HG02759 (cell line): ENCODE measurements around the gene PSAT1.

ENCODE experiments used
- ATAC-seq: cut with Tn5 transposase; IDR thresholded peaks from one replicate; pipeline ENCODE4 v1.9.1; 2021; ENCODE audit warnings: mild to moderate bottlenecking, moderate library complexity; ENCODE audit not compliant: unreplicated experiment

PSAT1 gene

DNA sequence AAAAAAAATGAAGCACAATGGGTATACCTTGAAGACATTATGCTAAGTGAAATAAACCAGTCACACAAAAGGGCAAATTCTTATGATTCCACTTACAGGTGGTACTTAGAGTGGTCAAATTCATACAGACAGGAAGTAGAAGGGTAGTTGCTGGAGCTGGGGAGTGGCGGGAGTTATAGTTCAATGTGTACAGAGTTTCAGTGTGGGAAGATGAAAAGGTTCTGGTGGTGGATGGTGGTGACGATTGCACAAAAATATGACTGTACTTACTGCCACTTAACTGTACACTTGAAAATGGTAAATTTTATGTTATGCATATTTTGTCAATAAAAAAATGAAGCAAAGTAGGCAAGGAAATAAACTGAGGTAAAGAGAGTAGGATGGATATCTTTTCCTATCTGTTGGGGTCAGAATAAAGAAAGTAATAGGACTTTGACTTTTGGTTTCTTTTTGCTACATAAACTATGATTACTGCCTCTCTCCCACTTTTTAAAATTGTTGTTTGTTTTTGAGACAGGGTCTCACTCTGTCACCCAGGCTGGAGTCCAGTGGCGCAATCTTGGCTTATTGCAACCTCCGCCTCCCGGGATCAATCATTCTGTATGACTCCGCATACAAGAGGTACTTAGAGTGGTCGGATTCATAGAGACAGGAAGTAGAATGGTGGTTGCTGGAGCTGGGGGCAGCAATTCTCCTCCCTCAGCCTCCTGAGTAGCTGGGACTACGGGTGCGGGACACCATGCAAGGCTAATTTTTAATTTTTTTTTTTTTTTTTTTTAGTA lies 4.0 kb upstream of the PSAT1 start:
- no peak for ATAC-seq

DNA sequence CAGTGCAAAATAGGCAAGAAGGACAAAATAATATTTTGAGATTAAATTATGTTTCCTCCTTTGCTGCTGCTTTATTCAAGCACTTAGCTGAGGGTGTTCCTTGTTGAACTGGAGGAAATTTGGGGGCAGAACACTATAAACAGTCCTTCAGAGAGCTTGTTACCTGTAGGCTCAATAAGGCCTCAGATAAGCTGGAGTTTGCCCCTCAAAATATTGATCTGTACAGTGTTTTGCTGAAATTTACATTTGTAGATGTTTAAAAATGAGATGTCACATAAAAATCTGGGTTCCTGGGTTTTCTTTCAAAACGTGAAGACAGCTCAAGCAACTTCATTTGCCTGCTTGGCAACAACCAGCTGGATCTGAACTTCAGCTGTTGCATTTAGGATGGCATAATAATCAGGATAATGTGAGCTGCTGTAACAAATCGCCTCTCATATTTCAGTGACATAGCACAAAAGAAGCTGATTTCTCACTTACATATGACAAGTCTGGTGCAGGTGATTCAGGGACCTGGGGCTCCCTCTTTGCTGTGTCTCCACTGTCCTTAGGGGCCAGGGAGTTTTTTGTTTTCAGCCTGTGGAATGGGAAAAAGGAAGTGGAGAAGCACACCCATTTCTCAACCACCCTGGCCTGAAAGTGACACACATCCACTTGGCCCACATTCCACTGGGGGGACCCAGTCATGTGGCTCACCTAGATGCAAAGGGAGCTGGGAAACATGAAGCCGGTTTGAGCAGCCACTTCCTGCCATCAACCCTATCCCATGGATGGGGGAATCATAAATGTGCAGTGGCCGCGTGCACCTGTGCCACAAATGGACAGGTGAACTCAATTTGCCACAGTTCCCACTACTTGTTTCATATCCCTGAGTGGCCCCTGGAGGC lies 2.4 kb upstream of the PSAT1 start:
- no peak for ATAC-seq

DNA sequence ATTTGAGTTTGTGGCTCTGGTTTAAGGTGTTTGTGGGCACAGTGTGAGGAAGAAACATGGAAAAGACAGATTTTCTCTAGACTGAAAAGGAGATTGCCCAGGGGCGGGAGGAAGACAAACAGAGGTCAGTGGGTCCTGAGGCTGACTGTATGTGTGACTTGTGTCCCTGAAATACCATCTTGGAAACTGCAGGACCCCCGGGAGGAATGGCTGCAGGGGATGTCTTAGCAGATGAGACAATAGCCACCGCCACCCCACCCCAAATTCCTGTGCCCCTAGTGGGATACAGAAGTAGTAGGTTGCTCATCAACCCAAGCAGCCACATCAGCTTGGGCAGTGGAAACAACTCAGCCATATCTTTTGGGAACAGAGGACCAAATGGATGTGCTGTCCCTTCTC lies 1.7 kb upstream of the PSAT1 start:
- no peak for ATAC-seq

DNA sequence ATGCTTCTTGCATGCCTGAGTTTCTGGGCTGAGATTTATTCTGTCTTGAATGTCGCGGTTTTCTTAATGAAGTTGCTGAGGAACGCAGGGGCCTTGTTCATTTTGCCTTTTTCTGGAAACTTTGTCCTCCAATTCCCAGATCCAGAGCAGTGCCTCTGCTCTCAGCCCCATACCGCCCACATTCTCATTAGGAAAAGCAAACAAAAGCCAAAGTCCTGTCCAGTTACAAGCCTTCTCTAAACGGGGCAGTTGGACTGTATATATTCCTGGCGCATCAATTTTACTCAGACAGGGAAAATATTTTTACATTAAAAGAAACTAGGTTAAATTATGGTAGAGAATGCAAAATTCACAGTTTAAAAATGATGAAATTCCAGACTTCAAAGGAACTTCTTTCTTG lies 1.2 kb upstream of the PSAT1 start:
- no peak for ATAC-seq

DNA sequence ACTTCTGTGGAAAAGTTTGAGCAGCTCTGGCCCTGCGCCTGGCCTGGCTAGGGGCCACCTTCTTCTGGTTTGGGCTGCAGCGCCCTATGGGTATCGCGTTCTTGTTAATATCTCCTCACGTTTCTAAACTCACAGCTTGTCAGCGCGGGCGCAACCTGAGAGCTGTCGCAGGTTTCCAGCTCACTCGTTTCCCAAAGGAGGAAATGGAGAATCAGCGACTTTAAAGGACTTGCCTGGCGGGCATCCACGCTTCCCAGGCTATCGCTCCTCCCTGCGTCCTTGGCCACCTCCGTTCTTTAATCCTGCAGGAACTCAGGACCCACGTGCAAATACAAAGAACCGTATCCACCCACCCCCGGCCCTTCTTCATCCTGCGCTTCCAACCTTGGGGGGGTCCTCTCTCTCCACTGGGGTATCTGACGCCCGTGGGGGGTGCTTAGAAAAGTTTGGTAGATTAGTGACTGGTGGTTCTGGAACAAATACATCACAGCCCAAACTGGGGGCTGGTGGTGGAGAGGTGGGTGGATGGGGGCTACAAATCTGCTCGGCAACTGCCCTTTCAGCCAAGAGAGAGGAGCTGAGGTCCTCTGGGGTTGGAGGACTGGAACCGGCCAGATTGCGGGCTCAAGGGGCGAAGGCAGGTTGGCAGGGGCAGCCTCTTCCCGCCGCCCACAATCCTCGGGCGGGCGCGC lies 578 bp upstream of the PSAT1 start:
- no peak for ATAC-seq

DNA sequence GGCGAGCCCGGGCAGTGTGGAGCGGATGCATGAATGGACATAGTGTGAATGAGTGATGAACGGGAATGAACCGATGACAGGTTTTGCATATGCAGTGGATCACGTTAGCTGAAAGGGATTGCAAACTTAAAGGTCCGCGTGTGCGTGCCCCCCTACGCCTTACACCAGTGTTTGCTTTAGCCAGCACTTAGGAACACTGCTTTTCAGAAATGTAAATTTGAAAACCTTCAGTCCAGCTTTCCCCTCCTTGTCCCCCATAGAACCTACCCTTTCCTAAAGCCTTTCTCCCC lies 692 bp downstream of the PSAT1 start:
- ATAC-seq, result no peak

DNA sequence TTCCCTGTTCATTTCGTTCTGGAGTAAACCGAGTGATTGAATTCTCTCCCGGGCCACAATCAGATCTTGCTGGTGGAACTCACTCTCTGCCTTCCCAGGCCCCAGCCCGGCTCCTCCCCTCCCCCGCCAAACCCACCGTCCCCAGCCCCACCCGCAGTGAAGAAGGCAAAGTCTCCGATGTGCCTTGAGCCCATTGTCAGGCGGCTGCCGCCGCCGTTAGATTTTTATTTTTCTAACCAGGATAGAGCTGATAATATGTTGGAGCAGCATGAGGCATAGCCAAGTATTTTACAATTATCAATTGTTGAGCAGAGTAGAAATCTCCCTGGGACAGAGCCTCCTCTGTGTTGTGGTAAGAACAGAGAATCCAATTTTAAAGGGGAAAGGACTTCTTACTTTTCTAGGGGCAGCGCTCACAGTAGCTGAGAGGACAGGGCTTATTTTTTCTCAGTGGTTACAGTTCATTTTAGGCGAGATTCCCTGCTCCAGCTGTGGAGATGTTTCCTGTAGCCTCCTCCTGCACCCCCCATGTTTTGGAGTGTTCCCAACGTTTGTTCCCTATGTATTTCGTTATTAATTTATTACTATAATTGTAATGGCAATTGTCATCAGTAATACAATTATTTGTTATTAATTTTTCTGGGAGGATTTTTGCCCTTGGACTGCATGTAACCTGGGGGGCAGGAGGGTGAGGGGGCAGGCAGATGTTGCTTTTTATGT lies 1.3 kb downstream of the PSAT1 start:
- ATAC-seq, result no peak

DNA sequence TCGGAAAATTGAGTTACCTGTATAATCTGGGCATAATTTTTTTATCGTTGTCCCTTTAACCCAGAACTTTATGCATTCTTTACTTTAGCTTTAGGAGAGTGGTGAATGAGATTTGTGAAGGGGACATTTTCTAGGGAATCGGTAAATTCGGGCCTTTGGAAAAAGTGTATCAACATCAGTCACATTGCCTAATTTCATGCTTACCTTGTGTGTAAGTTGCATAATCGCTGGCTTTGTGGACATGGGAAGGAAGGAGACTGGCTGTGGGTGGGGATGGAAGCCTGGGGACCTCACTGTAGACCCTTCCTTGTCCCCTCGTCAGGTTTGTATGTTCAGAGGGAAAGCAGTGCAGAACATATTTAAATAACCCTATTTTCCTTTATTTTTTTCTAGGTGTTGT lies 3.3 kb downstream of the PSAT1 start:
- no peak for ATAC-seq

DNA sequence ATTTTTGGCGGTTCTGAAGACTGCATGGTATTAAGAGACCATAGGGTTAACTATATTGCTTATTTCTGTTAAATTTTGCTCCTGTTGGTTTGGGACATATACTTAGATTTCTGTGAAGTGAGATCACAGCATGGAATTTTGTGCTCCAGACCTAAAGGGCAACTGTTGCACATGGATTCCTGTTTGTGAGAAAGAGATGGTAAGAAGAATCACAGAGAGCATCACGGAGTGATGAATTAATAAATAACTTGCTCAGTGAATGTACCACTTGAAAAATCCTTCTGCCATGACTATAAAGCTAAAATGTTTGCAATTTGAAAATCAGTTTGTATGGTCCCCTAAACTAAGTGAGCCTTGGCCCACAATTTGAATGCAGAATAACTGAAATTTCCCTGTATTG lies 4.5 kb downstream of the PSAT1 start:
- no peak for ATAC-seq

DNA sequence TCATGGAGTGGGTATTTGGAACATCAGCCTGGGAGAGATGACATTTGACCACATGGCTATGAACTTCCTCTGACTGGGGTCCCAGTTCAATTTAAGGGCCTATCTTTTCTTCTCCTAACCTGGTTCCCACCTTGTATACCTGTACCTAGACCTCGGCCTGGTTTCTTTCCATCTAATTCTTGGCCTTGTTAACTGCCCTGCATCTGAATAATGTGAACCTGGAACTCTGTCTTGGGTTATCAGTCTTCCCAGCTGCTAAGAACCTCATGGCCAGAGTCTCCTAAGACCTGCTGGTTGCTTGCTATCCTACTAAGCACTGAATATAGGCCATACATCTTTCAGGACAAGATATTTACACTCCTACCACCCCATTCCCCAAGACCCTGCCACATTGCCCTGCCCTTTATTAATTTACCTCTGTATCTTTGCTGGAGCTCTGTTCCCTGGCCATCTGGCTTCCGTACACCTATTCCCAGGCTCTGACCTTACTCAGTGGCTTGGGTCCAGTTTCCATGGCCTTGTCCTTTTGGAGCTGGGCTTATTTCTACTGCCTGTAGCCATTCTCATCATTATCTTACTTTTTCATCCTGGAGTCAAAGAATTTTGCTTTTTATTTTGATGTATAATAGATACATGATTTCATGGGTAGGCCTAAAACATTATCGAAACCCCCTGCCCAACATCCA lies 6.6 kb downstream of the PSAT1 start:
- no peak for ATAC-seq

DNA sequence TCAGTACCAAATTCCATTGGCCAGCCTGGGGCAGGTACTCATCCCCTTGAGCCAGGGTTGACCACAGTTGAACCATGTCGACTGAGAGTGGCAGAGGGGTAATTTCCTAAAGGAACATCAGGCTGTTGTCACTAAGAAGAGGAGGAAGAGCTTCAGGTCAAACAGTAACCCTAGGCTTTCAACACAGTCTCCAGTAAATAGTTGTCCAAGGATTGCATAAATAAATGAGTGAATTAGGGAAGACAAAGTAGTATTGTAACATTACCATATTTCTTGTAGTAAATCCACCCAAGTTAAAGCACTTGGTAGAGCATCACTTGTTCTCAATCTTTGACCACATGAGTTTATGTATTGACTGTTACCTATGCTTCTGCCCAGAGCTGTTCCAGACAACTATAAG lies 7.4 kb downstream of the PSAT1 start:
- no peak for ATAC-seq

DNA sequence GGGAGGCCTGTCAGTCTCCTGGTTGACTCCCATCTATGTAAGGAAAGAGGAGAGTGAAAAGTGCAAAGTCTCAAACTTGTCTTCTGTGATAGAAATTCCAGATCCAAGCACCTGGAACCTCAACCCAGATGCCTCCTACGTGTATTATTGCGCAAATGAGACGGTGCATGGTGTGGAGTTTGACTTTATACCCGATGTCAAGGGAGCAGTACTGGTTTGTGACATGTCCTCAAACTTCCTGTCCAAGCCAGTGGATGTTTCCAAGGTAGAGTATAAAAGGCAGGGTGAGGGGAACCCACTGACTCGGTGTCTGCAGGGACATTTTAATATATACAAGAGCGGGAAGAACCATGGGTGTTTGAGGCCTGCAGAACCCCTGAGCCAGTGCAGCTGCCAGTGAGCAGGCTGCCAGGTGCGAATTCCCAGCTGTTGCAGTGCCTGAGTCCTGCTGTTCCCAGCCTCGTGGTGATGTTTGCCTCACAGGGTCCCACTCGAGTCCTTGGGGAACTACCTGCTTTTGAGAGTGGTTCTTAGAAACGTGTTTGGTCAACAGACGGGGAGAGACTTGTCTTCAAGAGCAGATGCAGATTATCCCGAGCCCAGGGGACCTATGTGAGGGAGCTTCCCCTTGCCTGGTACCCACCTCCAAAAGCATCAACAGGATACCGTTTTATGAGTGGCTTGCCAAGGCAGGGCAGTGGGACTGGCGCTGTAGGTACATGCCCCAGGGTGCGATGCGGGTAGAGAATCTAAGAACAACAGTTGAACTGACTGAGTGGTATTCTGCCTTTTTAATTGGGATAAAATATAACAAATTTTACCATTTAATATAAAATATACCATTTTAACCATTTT lies 9.5 kb downstream of the PSAT1 start:
- ATAC-seq, result no peak

DNA sequence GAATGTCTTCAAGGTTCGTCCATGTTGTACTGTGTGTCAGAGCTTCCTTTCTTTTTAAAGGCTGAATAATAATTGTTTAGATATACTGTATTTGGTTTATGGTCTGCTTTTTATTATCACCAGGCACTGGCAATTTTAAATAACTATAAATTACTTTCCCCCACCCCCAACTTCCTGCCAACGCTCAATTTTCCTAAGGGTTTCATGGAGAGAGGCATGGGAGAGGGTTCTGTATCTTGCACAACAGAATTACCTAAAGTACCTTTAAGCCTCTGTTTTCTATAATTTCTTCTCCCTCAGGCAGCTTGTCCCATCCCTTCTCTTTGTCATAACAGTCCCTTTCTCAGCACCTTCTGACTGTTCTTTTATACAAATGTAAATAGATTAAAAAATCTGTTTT lies 10.4 kb downstream of the PSAT1 start:
- ATAC-seq, result no peak

DNA sequence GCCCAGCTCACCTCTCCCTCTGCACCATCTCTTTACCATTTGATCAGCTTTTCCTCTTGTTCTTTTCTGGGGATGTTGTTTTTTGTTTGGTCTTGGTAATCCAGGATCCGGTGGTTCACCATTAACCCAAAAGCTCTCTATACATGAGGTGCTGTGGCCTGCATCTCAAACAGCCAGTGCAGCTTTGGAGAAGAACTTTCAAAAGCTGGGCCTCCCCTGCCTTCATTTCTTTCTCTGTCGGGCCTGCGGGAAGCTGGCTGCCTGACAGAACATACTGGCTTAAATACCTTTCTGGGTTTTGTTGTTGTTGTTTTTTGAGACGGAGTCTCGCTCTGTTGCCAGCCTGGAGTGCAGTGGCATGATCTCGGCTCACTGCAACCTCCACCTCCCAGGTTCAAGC lies 12.1 kb downstream of the PSAT1 start:
- ATAC-seq, result no peak

DNA sequence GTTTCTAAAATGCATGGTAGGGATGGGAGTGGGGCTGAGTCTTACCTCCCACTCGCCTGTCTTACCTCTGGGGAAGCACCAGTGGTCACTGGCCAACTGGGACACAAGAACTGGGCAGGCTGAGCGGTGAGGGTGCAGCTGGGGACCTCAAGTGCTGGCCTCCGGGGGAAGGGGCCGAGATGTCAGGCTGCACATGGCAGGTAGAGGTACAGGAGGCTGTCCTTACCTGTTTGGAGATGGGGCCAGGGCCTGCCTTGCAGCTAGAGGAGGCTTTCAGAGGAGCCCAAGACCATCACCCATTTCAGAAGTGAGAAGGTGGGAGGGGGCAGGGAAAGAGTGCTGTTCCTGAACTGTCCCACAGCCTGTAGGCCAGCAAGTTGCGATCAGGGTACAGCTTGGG lies 14.2 kb downstream of the PSAT1 start:
- ATAC-seq, result no peak

DNA sequence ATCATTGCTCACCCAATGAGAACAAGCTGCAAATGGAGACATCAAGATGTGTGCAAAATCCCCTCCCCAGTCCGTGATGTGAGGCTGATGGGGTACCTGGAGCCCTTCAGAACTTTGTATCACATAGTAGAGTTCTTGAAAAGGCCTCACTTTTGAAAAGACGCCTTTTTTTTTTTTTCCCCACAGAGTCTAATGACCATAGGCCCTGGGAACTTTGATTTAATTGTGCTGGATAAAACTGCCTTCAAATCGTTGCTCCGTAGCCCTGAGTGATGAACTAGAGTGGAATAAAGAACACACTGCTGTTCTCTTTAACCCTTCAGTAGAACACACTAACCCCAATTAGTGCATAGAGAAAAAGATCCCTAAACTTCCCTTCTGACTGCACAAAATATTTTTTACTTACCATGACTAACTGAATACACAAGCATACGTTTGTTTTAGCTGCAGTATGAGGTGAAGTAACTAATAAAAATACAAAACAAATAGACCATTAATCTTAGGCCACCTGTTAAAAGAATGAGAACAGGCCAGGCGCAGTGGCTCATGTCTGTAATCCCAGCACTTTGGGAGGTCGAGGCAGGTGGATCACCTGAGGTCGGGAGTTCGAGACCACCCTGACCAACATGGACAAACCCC lies 15.1 kb downstream of the PSAT1 start:
- no peak for ATAC-seq

DNA sequence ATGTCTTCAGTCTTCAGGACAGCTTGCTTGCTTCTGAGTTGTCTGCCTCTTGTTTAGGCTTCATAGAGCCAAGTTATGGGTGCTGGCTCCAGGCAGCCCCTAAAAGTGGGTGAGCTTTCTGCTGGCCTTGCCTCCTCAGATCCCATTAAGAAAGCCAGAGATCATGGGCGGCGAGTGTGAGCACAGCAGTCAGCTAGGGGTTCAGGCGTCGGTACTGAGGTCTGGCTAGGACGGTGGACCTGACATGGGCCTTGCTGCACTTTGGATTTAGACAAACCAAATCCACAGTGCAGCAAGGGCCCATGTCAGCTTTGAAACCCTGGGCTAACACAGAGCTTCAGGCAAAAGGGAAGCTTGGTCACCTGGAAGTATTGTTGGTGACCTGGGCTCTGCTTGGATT lies 17.6 kb downstream of the PSAT1 start:
- no peak for ATAC-seq

DNA sequence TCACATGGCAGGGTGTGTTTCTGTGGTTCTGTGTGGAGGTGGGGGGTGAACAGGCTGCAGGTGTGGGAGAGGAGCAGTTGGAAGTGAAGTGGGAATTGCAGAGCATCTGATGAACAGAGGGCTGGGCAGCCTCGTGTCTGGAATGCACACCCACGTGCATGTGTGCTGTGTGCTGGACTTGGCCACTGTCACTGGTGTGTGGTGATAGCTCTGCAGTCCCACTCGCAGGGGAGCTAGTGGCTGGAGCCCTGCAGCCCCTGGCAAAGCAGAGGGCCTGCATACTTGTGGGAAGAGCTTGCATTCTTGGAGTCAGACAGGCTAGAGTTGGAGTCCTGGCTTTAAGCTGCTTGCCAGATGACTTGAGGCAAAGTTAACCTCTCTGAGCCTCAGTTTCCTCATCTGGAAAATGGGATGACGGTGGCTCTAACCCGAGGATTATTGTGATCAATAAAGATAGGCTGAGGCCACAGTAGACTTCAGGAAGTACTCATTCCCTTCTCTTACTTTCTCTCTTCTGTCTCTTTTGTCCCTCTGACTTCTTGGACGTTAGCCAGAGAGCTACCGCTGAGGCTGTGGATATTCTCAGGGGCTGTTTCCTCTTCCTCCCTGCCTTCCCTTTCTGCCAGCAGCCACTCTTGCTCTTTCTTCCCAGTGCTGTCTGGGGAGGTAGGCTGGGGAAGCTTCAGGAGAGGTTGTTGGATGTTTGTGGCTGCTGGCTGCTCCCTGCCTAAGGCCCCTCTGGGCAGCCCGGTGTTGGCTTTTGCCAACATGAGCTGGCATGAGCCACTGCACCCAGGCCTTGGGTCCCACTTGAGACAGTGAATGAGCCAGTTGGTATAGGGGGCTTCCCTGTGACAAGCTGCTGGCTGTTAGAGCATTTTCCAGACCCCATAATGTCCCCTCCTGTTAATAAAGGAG lies 18.3 kb downstream of the PSAT1 start:
- no peak for ATAC-seq
